Neural cell (in vitro differentiated cells): ENCODE results near the gene ASCL2. TPM values are rescaled to one million over a fixed set of nuclear protein-coding genes. Genes with fewer than 3 reads are reported as not detected.

ENCODE experiments used
- H2AFZ ChIP-seq: fragments of 200-600, 300-800 bp; sonication (generic), shearing (Covaris generic); 2 replicates; pipeline ENCODE4 v1.6.0; 2014; ENCODE audit warnings: low read depth, mild to moderate bottlenecking, antibody characterized with exemption, low read length, moderate library complexity
- H3F3A ChIP-seq: fragments of 200-600 bp; shearing (Covaris generic); 2 replicates; pipeline ENCODE4 v1.6.1; 2016; ENCODE audit warnings: mild to moderate bottlenecking, moderate library complexity, mixed read lengths, antibody characterized with exemption, low read length; ENCODE audit not compliant: insufficient read depth, poor library complexity, severe bottlenecking
- H3K27ac ChIP-seq: fragments of 200-600, 300-800 bp; sonication (generic), shearing (Covaris generic); 2 replicates; pipeline ENCODE4 v1.5.1; 2014; ENCODE audit warnings: mild to moderate bottlenecking, low read length, moderate library complexity
- H3K27me3 ChIP-seq: fragments of 300-800, 200-600 bp; sonication (generic), shearing (Covaris generic); 2 replicates; pipeline ENCODE4 v1.6.0; 2014; ENCODE audit warnings: mild to moderate bottlenecking, low read depth, low read length, moderate library complexity; ENCODE audit not compliant: insufficient read depth
- H3K36me3 ChIP-seq: fragments of 300-800, 200-600 bp; sonication (generic), shearing (Covaris generic); 2 replicates; pipeline ENCODE4 v1.5.1; 2014; ENCODE audit warnings: mild to moderate bottlenecking, antibody characterized with exemption, low read length, moderate library complexity; ENCODE audit not compliant: insufficient read depth
- H3K4me2 ChIP-seq: fragments of 300-800, 200-600 bp; sonication (generic), shearing (Covaris generic); 2 replicates; pipeline ENCODE4 v1.6.0; 2014; ENCODE audit warnings: mild to moderate bottlenecking, low read length
- H3K4me3 ChIP-seq: fragments of 300-800, 200-600 bp; sonication (generic), shearing (Covaris generic); 2 replicates; pipeline ENCODE4 v1.5.1; 2014; ENCODE audit warnings: mild to moderate bottlenecking, low read length, moderate library complexity
- H3K79me2 ChIP-seq: fragments of 200-600 bp; shearing (Covaris generic); replicated peaks from 2 replicates; pipeline ENCODE4 v1.6.0; 2014; ENCODE audit warnings: mild to moderate bottlenecking, low read length, moderate library complexity; ENCODE audit not compliant: insufficient read depth
- H3K9ac ChIP-seq: fragments of 300-800, 200-600 bp; sonication (generic), shearing (Covaris generic); 2 replicates; pipeline ENCODE4 v1.6.1; 2016; ENCODE audit warnings: mild to moderate bottlenecking, low read length, mixed read lengths
- H3K9me2 ChIP-seq: fragments of 200-600 bp; shearing (Covaris generic); 2 replicates; pipeline ENCODE4 v1.6.1; 2016; ENCODE audit warnings: mild to moderate bottlenecking, low read length, mixed read lengths; ENCODE audit not compliant: insufficient read depth
- H3K9me3 ChIP-seq: fragments of 200-600, 300-800 bp; sonication (generic), shearing (Covaris generic); 2 replicates; pipeline ENCODE4 v1.6.1; 2016; ENCODE audit warnings: mild to moderate bottlenecking, mixed run types, low read length, moderate library complexity, mixed read lengths
- H4K20me1 ChIP-seq: fragments of 200-600 bp; shearing (Covaris generic); 2 replicates; pipeline ENCODE4 v1.6.1; 2016; ENCODE audit warnings: mild to moderate bottlenecking, mixed run types; ENCODE audit not compliant: insufficient read depth
- EP300 ChIP-seq: fragments of 450-650 bp; conservative IDR thresholded peaks from 2 replicates; pipeline ENCODE4 v1.6.1; 2014; ENCODE audit warnings: antibody characterized with exemption, mild to moderate bottlenecking, moderate library complexity; ENCODE audit not compliant: poor library complexity, severe bottlenecking
- EZH2 ChIP-seq: fragments of 200-600, 300-800 bp; shearing (Covaris generic), sonication (generic); IDR thresholded peaks from 2 replicates; pipeline ENCODE4 v1.6.1; 2014; ENCODE audit warnings: antibody characterized with exemption, low read length, borderline replicate concordance, mild to moderate bottlenecking; ENCODE audit not compliant: insufficient read depth, poor library complexity, severe bottlenecking
- MXI1 ChIP-seq: fragments of 450-650 bp; conservative IDR thresholded peaks from 2 replicates; pipeline ENCODE4 v1.6.1; 2014; ENCODE audit warnings: antibody characterized with exemption, mild to moderate bottlenecking; ENCODE audit not compliant: poor library complexity, severe bottlenecking
- POLR2AphosphoS5 ChIP-seq: IDR thresholded peaks from 2 replicates; pipeline ENCODE4 v1.6.1; 2012
- RAD21 ChIP-seq: fragments of 450-650 bp; conservative IDR thresholded peaks from 2 replicates; pipeline ENCODE4 v1.6.1; 2014; ENCODE audit warnings: antibody characterized with exemption, mild to moderate bottlenecking, moderate library complexity
- REST ChIP-seq: IDR thresholded peaks from 2 replicates; pipeline ENCODE4 v1.6.1; 2012; ENCODE audit warnings: borderline replicate concordance
- SMC3 ChIP-seq: fragments of 450-650 bp; conservative IDR thresholded peaks from 2 replicates; pipeline ENCODE4 v1.6.1; 2014; ENCODE audit warnings: antibody characterized with exemption, mild to moderate bottlenecking, moderate library complexity; ENCODE audit not compliant: poor library complexity
- TAF1 ChIP-seq: IDR thresholded peaks from 2 replicates; pipeline ENCODE4 v1.6.1; 2012; ENCODE audit warnings: low read depth
- polyA plus RNA-seq: library from polyadenylated mRNA; depleted of rRNA; stranded (reverse); fragments of >200 nt; gene quantifications from 2 replicates; pipeline ENCODE4 v1.2.3, GENCODE V29; 2014
- TF ChIP-seq, protein P1 (sequence below): fragments of 450-650 bp; IDR thresholded peaks from 2 replicates; pipeline ENCODE4 v1.5.1; 2014; ENCODE audit warnings: antibody characterized with exemption, mild to moderate bottlenecking, moderate library complexity; ENCODE audit not compliant: poor library complexity, severe bottlenecking

ASCL2 gene
- polyA plus RNA-seq, 1 donor from 2014 or later: not detected

DNA sequence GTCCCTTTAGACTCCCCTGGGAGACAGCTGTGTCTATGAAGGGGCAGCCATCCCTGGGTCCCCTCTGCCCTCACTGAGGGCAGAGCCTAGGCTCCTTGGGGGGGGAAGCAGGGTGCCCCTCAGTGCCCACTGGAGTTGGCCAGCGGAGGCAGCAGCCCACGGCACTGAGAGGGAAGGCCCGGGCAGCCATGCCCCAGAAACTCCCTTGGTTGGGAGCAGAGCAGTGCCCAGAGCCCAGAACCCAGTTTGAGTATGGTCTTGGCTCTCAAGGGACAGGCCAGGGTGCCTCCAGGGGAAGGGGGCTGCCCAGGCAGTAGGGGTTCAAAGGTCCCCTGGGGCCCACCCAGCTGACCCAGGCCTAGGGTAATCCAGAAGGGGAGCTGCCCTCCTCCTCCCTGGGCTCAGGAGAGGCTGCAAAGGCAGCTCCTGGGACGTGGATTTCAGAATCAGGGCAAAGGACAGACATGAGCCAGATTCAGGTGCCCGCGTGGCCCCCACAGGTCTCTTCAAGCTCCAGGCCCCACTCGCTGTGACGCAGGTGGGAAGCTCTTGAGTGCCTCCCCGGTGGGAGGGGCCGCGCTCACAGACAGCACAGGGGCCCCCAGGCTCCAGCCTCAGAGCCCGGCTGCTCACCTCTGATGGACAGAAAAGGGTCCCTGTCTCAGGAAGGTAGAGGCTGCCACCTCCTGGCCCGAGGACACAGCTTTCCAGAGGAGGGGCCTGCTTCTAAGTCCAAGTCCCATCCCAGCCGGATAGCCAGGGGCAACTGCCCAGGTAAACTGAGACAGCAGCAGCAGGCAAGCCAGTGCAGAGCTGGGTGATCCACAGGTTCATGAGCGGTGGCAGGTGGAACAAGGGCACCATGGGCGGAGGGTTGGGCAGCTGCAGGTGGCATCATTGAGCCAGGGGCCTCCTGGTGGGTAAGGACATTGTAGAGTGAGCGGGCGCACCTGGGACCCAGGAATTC lies 28.7 kb upstream of the ASCL2 start:
- H3K27me3 ChIP-seq: no peaks in the 10 kb centered on the region
- TF ChIP-seq EZH2 (no peak), RAD21 (no peak), TAF1 (no peak), POLR2AphosphoS5 (no peak), SMC3 (no peak), EP300 (no peak), REST (no peak), MXI1 (no peak)
- TF ChIP-seq, protein P1, sequence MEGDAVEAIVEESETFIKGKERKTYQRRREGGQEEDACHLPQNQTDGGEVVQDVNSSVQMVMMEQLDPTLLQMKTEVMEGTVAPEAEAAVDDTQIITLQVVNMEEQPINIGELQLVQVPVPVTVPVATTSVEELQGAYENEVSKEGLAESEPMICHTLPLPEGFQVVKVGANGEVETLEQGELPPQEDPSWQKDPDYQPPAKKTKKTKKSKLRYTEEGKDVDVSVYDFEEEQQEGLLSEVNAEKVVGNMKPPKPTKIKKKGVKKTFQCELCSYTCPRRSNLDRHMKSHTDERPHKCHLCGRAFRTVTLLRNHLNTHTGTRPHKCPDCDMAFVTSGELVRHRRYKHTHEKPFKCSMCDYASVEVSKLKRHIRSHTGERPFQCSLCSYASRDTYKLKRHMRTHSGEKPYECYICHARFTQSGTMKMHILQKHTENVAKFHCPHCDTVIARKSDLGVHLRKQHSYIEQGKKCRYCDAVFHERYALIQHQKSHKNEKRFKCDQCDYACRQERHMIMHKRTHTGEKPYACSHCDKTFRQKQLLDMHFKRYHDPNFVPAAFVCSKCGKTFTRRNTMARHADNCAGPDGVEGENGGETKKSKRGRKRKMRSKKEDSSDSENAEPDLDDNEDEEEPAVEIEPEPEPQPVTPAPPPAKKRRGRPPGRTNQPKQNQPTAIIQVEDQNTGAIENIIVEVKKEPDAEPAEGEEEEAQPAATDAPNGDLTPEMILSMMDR: no peak
- no peaks in the 10 kb centered on the region for H4K20me1 ChIP-seq
- no peak overlapping the region for H3K27ac ChIP-seq
- no peaks in the 10 kb centered on the region for H3K36me3 ChIP-seq
- H3K9me3 ChIP-seq: no peaks in the 10 kb centered on the region
- no peaks in the 10 kb centered on the region for H3F3A ChIP-seq
- H3K9me2 ChIP-seq: no peaks in the 10 kb centered on the region
- H3K79me2 ChIP-seq: no peaks in the 10 kb centered on the region
- H3K4me2 ChIP-seq: no peak overlapping the region
- H3K9ac ChIP-seq: no peak overlapping the region
- H2AFZ ChIP-seq: no peak overlapping the region
- no peak overlapping the region for H3K4me3 ChIP-seq

GRCh38 chr11:2298131-2298794 lies 27.9 kb upstream of the ASCL2 start:
- H3K4me3 ChIP-seq: no peak overlapping the region
- H3K36me3 ChIP-seq: no peaks in the 10 kb centered on the region
- no peak overlapping the region for H2AFZ ChIP-seq
- H3K79me2 ChIP-seq: no peaks in the 10 kb centered on the region
- no peak overlapping the region for H3K4me2 ChIP-seq
- no peak overlapping the region for H3K27ac ChIP-seq
- H3F3A ChIP-seq: no peaks in the 10 kb centered on the region
- no peak overlapping the region for H3K9ac ChIP-seq
- no peaks in the 10 kb centered on the region for H4K20me1 ChIP-seq
- no peaks in the 10 kb centered on the region for H3K9me2 ChIP-seq
- no peaks in the 10 kb centered on the region for H3K9me3 ChIP-seq
- TF ChIP-seq EP300: no peak
- no peak for TF ChIP-seq RAD21
- TF ChIP-seq TAF1: no peak
- no peak for TF ChIP-seq SMC3
- TF ChIP-seq MXI1: no peak
- no peak for TF ChIP-seq EZH2
- TF ChIP-seq POLR2AphosphoS5: no peak
- TF ChIP-seq REST: no peak
- no peaks in the 10 kb centered on the region for H3K27me3 ChIP-seq
